K562 (cell line): ENCODE results near the gene NBEAL1. TPM values are rescaled to one million over a fixed set of nuclear protein-coding genes. Genes with fewer than 3 reads are reported as not detected.

ENCODE experiments used
- ATAC-seq: fragments of 200-7000 bp; cut with Tn5 transposase; 3 replicates; pipeline ENCODE4 v1.9.1; 2020; ENCODE audit warnings: moderate library complexity
- BruUV-seq: library from RNA; stranded (reverse); fragments of 400-500 nt; replicated peaks from 2 replicates; lab custom pipeline; 2021; lab: Mats Ljungman, UMichigan
- CTCF ChIA-PET: fragments of 300-600 bp; formaldehyde crosslinking; extraction: SDS; loops from one replicate; lab custom pipeline; 2021; ENCODE audit warnings: low intra/inter-chr PET ratio; lab: Yijun Ruan, JAX
- POLR2A ChIA-PET: fragments of 300-600, 350-650 bp; sonication (Branson Sonifier 250); formaldehyde crosslinking; extraction: SDS; loops from one replicate; lab custom pipeline; 2021; ENCODE audit warnings: antibody characterized with exemption, inconsistent platforms; lab: Yijun Ruan, JAX
- DNase-seq, 4 experiments: peaks; one replicate each; pipeline versions ENCODE4 v3.0.0 to v3.0.0-alpha.2; 2011 to 2018; ENCODE audit warnings: low spot score in 3 of 4, mixed read lengths in 3 of 4; ENCODE audit errors: extremely low read depth in 1 of 4
- FAIRE-seq: peaks from 2 replicates; lab custom pipeline; 2011; peaks lifted over from hg19 to GRCh38; lab: Jason Lieb, UNC
- H2AFZ ChIP-seq: 2 replicates; pipeline ENCODE4 v1.6.0; 2011; ENCODE audit warnings: low read depth, low read length, control low read depth, inconsistent platforms
- H3K27ac ChIP-seq: fragments of 200-600 bp; 3 replicates; pipeline ENCODE4 v1.8.0; 2011; ENCODE audit warnings: low read depth, mild to moderate bottlenecking, control low read depth, inconsistent platforms, low read length, moderate library complexity, mixed read lengths; ENCODE audit errors: extremely low read depth
- H3K27me3 ChIP-seq, 2 experiments: fragments of 300-600 bp in 1 of 2; 2 replicates in 1 of 2; 3 replicates in 1 of 2; pipeline versions ENCODE4 v1.6.0 to v1.8.0; 2011; ENCODE audit warnings: inconsistent platforms in 2 of 2, low read length in 2 of 2, mild to moderate bottlenecking in 1 of 2, mixed read lengths in 1 of 2, moderate library complexity in 1 of 2; ENCODE audit not compliant: control insufficient read depth in 2 of 2, insufficient read depth in 2 of 2
- H3K36me3 ChIP-seq: fragments of 300-600 bp; 3 replicates; pipeline ENCODE4 v1.8.0; 2011; ENCODE audit warnings: mild to moderate bottlenecking, low read length, inconsistent platforms; ENCODE audit not compliant: control insufficient read depth, insufficient read depth
- H3K4me1 ChIP-seq, 2 experiments: fragments of 200-600 bp in 1 of 2; replicated peaks in 1 of 2; 2 replicates in 1 of 2; 3 replicates in 1 of 2; pipeline versions ENCODE4 v1.5.1 to v1.8.0; 2011; ENCODE audit warnings: inconsistent platforms in 2 of 2, low read length in 2 of 2, mild to moderate bottlenecking in 1 of 2, mixed read lengths in 1 of 2, moderate library complexity in 1 of 2; ENCODE audit not compliant: control insufficient read depth in 2 of 2, insufficient read depth in 2 of 2
- H3K4me2 ChIP-seq: 2 replicates; pipeline ENCODE4 v1.6.1; 2011; ENCODE audit warnings: low read length, control low read depth, inconsistent platforms, mixed read lengths; ENCODE audit not compliant: insufficient read depth
- H3K4me3 ChIP-seq: fragments of 200-600 bp; sonication (generic), shearing (Covaris generic); 2 replicates; pipeline ENCODE4 v1.5.1; 2016; ENCODE audit warnings: control low read depth, inconsistent platforms
- H3K79me2 ChIP-seq: fragments of 200-600 bp; 3 replicates; pipeline ENCODE4 v1.8.0; 2011; ENCODE audit warnings: low read length, inconsistent platforms; ENCODE audit not compliant: control insufficient read depth, insufficient read depth
- H3K9ac ChIP-seq, 2 experiments: 2 replicates each; pipeline versions ENCODE4 v1.6.0 to v1.6.1; 2011; ENCODE audit warnings: low read depth in 2 of 2, low read length in 2 of 2, control low read depth in 1 of 2, inconsistent platforms in 1 of 2, mild to moderate bottlenecking in 1 of 2, mixed read lengths in 1 of 2; ENCODE audit not compliant: insufficient read depth in 1 of 2
- H3K9me1 ChIP-seq: one replicate; pipeline ENCODE4 v1.6.0; 2011; ENCODE audit warnings: inconsistent platforms, mild to moderate bottlenecking, low read length, moderate library complexity; ENCODE audit not compliant: control insufficient read depth, insufficient read depth
- H3K9me3 ChIP-seq: replicated peaks from 2 replicates; pipeline ENCODE4 v1.5.1; 2011; ENCODE audit warnings: low read depth, low read length, inconsistent platforms; ENCODE audit not compliant: control insufficient read depth, insufficient read depth
- H4K20me1 ChIP-seq: replicated peaks from 2 replicates; pipeline ENCODE4 v1.6.1; 2011; ENCODE audit warnings: low read length, inconsistent platforms, mixed read lengths; ENCODE audit not compliant: control insufficient read depth, insufficient read depth
- NELFE ChIP-seq: IDR thresholded peaks from 2 replicates; pipeline ENCODE4 v1.6.1; 2011; ENCODE audit warnings: mild to moderate bottlenecking; ENCODE audit not compliant: insufficient read depth, insufficient read length
- NR0B1 ChIP-seq: fragments of 450-650 bp; IDR thresholded peaks from one replicate; pipeline ENCODE4 v1.6.1; 2018; ENCODE audit warnings: mild to moderate bottlenecking, moderate library complexity; ENCODE audit not compliant: partially characterized antibody
- RBM34 ChIP-seq: fragments of 200-400 bp; formaldehyde crosslinking; IDR thresholded peaks from 2 replicates; pipeline ENCODE4 v1.6.1; 2018; ENCODE audit warnings: low read length, borderline replicate concordance; ENCODE audit not compliant: insufficient read depth
- SIN3B ChIP-seq: fragments of 450-650 bp; IDR thresholded peaks from 2 replicates; pipeline ENCODE4 v1.6.1; 2017; ENCODE audit warnings: low read depth, mild to moderate bottlenecking, moderate library complexity
- SNAPC5 ChIP-seq: fragments of 250-450 bp; sonication (Bioruptor Pico); IDR thresholded peaks from 2 replicates; pipeline ENCODE4 v1.8.0; 2021; ENCODE audit warnings: moderate library complexity, mild to moderate bottlenecking, inconsistent platforms
- STAT5B ChIP-seq: fragments of 250-450 bp; sonication (Bioruptor Pico); IDR thresholded peaks from 2 replicates; pipeline ENCODE4 v1.8.0; 2021; ENCODE audit warnings: mild to moderate bottlenecking, inconsistent platforms
- TARDBP ChIP-seq: fragments of 450-650 bp; IDR thresholded peaks from 2 replicates; pipeline ENCODE4 v1.6.1; 2016
- TGIF2 ChIP-seq: sonication (generic); formaldehyde crosslinking; IDR thresholded peaks from 2 replicates; pipeline ENCODE4 v1.8.1; 2022; ENCODE audit warnings: mild to moderate bottlenecking, missing genetic modification reagents, moderate library complexity
- ZNF197 ChIP-seq: fragments of 200-800 bp; sonication (Bioruptor generic); IDR thresholded peaks from 2 replicates; pipeline ENCODE4 v1.6.1; 2016; ENCODE audit warnings: low read depth, missing genetic modification characterization, missing compliant biosample characterization
- ZNF274 ChIP-seq: IDR thresholded peaks from 2 replicates; pipeline ENCODE4 v1.6.1; 2011; ENCODE audit warnings: low read depth, mild to moderate bottlenecking, low read length, moderate library complexity, borderline replicate concordance
- ZNF589 ChIP-seq: fragments of 200-800 bp; sonication (Bioruptor generic); IDR thresholded peaks from 2 replicates; pipeline ENCODE4 v1.6.1; 2016; ENCODE audit warnings: low read depth, missing genetic modification characterization, missing compliant biosample characterization
- ZNF592 ChIP-seq: fragments of 450-650 bp; IDR thresholded peaks from 2 replicates; pipeline ENCODE4 v1.6.1; 2017; ENCODE audit warnings: antibody characterized with exemption, mild to moderate bottlenecking
- ZNF699 ChIP-seq: fragments of 250-450 bp; sonication (Bioruptor Pico); IDR thresholded peaks from 2 replicates; pipeline ENCODE4 v1.8.0; 2021; ENCODE audit warnings: mild to moderate bottlenecking, moderate library complexity; ENCODE audit not compliant: insufficient replicate concordance
- ZSCAN32 ChIP-seq: fragments of 450-650 bp; formaldehyde crosslinking; IDR thresholded peaks from 2 replicates; pipeline ENCODE4 v1.4.0; 2020; ENCODE audit warnings: mild to moderate bottlenecking, moderate library complexity
- WGBS: fragments of 100-300 bp; shearing (Covaris generic); methylation state at CpG from one replicate; pipeline ENCODE4 v1.1.6; 2016; ENCODE audit warnings: low coverage, mixed read lengths; ENCODE audit not compliant: insufficient coverage; ENCODE audit errors: missing lambda C conversion rate; 5-methylcytosine and 5-hydroxymethylcytosine counted together
- in situ Hi-C: fragments of 300-500 bp; cut with MboI; formaldehyde crosslinking; loops from 4 replicates; pipeline ENCODE4 v1.15.0; 2018; ENCODE audit warnings: inconsistent platforms, mixed read lengths
- intact Hi-C: fragments of 100-400 bp; cut with micrococcal nuclease; formaldehyde crosslinking; loops from 2 replicates; pipeline ENCODE4 v1.14.2; 2022
- polyA plus RNA-seq, 8 experiments: library from polyadenylated mRNA; depleted of rRNA in 4 of 8; stranded (reverse) in 5 of 8; unstranded in 3 of 8; fragments of >200 nt; fragmentation: Nextera tagmentation in 2 of 8; fragmentation: Illumina TruSeq in 1 of 8; extraction: Ambion mirVana in 2 of 8; extraction: Trizol in 1 of 8; gene quantifications; 2 replicates each; pipeline versions ENCODE4 v1.2.1 to v1.2.3, GENCODE V29; 2011 to 2014; ENCODE audit warnings: inconsistent platforms in 1 of 8, missing spikeins in 1 of 8
- total RNA-seq, 7 experiments: library from RNA; depleted of rRNA in 6 of 7; stranded (reverse); fragments of >200 nt in 6 of 7; fragmentation: Illumina TruSeq in 2 of 7; extraction: Trizol in 2 of 7; gene quantifications; 2 replicates each; pipeline versions ENCODE4 v1.2.1 to v1.2.3, GENCODE V29; 2011 to 2021; ENCODE audit warnings: low replicate concordance in 1 of 7
- TF ChIP-seq, protein P1 (sequence below): fragments of 250-450 bp; sonication (Bioruptor Pico); IDR thresholded peaks from 2 replicates; pipeline ENCODE4 v1.8.0; 2021; ENCODE audit warnings: mild to moderate bottlenecking, moderate library complexity

Gene NBEAL1
- total and polyA plus RNA-seq, 9 of the 15 experiments (the other 6 are each of a cell fraction or from before 2014, with no cell fraction given), result 2.1 to 13.5 (median 7.3) TPM

- no peaks in the 10 kb centered on the region for H3K9me3 ChIP-seq
- H3K4me2 ChIP-seq, result no peak overlapping the region
- no peak overlapping the region for H3K27ac ChIP-seq
- H4K20me1 ChIP-seq, result no peaks in the 10 kb centered on the region
- DNase-seq (peak in 1 of 4 experiments; percentile 35), ATAC-seq (peak; percentile 85), FAIRE-seq (peak; percentile 90)
- H3K9ac ChIP-seq, result no peak overlapping the region
- no peaks in the 10 kb centered on the region for H3K9me1 ChIP-seq
- ChIA-PET POLR2A (interaction anchor here (1.7 kb wide), 1 partner anchor 12 kb away, joined by 3 read pairs; no protein-coding TSS in a partner anchor), CTCF (interaction anchor here (0.8 kb wide), 1 partner anchor 228 kb away, joined by 3 read pairs; no protein-coding TSS in a partner anchor)
- WGBS, result 94% methylated on average over 2 of the region's 2 CpGs
- no TSS peak for BruUV-seq
- no peaks in the 10 kb centered on the region for H3K27me3 ChIP-seq
- intact Hi-C loops (loop anchor here (1.0 to 2.0 kb wide), 2 partner anchors 169 to 229 kb away; no protein-coding TSS in a partner anchor), in situ Hi-C loops (no loop called here)
- H3K4me3 ChIP-seq, result no peak overlapping the region
- no peaks in the 10 kb centered on the region for H3K79me2 ChIP-seq
- no peaks in the 10 kb centered on the region for H3K4me1 ChIP-seq
- 0 out of 3 replicates have a peak, but pooled peaks cover 2% of the 10 kb centered on the region for H3K36me3 ChIP-seq
- H2AFZ ChIP-seq, result no peak overlapping the region
- TF ChIP-seq ZNF197 (no peak), TARDBP (no peak), TGIF2 (CRISPR knock-in tag) (no peak), ZNF274 (no peak), ZNF589 (no peak), NR0B1 (no peak), ZNF699 (CRISPR knock-in tag) (no peak), RBM34 (no peak), ZSCAN32 (no peak), SIN3B (no peak), STAT5B (CRISPR knock-in tag) (no peak), SNAPC5 (CRISPR knock-in tag) (no peak), ZNF592 (no peak), NELFE (no peak)
- TF ChIP-seq, protein P1, sequence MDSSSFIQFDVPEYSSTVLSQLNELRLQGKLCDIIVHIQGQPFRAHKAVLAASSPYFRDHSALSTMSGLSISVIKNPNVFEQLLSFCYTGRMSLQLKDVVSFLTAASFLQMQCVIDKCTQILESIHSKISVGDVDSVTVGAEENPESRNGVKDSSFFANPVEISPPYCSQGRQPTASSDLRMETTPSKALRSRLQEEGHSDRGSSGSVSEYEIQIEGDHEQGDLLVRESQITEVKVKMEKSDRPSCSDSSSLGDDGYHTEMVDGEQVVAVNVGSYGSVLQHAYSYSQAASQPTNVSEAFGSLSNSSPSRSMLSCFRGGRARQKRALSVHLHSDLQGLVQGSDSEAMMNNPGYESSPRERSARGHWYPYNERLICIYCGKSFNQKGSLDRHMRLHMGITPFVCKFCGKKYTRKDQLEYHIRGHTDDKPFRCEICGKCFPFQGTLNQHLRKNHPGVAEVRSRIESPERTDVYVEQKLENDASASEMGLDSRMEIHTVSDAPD (CRISPR knock-in tag), result no peak
Observed at GRCh38 chr2:203225423-203226039, 210.9 kb downstream of the NBEAL1 start.
